ENCODE results near the gene TCF25.

- no peak for TF ChIP-seq POLR2A (IDR thresholded peaks at IDR 0.05; ENCODE audit: low read length)
- no peak for TF ChIP-seq GATA1 (IDR thresholded peaks at IDR 0.05; ENCODE audit: low read depth, low read length)
These were observed 41.5 kb upstream of the TCF25 start for GRCh38 chr16:89831810-89832328.

All from erythroblast (primary cell).